Esophagus squamous epithelium (tissue), 5 donors: Measurements from ENCODE around the gene TSKU. TPM values are rescaled to one million over a fixed set of nuclear protein-coding genes. Genes with fewer than 3 reads are reported as not detected.

ENCODE experiments used
- DNase-seq: peaks from one replicate; lab custom pipeline; 2025; lab: John Stamatoyannopoulos, UW
- H3K27ac ChIP-seq, 4 donors: fragments of 200-600 bp; sonication (generic); one replicate each; pipeline ENCODE4 v1.5.1; 2016 to 2019; ENCODE audit warnings: mild to moderate bottlenecking in 1 of 4
- H3K27me3 ChIP-seq, 4 donors: fragments of 200-600 bp; sonication (generic); 1 replicate in 3 of 4; 2 replicates in 1 of 4; pipeline versions ENCODE4 v1.5.1 to v1.6.0; 2017 to 2021; ENCODE audit warnings: antibody characterized with exemption in 1 of 4
- H3K36me3 ChIP-seq, 3 donors: fragments of 200-600 bp; sonication (generic); one replicate each; pipeline ENCODE4 v1.5.1; 2016 to 2019
- H3K4me1 ChIP-seq, 3 donors: fragments of 200-600 bp; sonication (generic); one replicate each; pipeline ENCODE4 v1.5.1; 2017 to 2019
- H3K4me3 ChIP-seq, 4 donors: fragments of 200-600 bp; sonication (generic); 1 replicate in 3 of 4; 2 replicates in 1 of 4; pipeline ENCODE4 v1.5.1; 2016 to 2019; ENCODE audit warnings: mild to moderate bottlenecking in 2 of 4, moderate library complexity in 1 of 4
- H3K9me3 ChIP-seq, 3 donors: fragments of 200-600 bp; sonication (generic); one replicate each; pipeline ENCODE4 v1.5.1; 2016 to 2019
- POLR2A ChIP-seq, 4 donors: fragments of 450-650 bp; IDR thresholded peaks; one replicate each; pipeline ENCODE4 v1.6.1; 2017; ENCODE audit warnings: antibody characterized with exemption in 4 of 4, mild to moderate bottlenecking in 4 of 4, moderate library complexity in 3 of 4
- WGBS, 2 donors: methylation state at CpG; one replicate each; pipeline ENCODE4 v1.1.5; 2018; 5-methylcytosine and 5-hydroxymethylcytosine counted together
- intact Hi-C: fragments of 100-400 bp; cut with DNase I; formaldehyde crosslinking; loops from one replicate; pipeline ENCODE4 v1.15.0; 2022
- total RNA-seq, 4 donors: library from RNA; depleted of rRNA; stranded (reverse); fragments of >200 nt; gene quantifications; one replicate each; pipeline ENCODE4 v1.1.0, GENCODE V29; 2016
- TF ChIP-seq, protein P1 (sequence below), 6 experiments: fragments of 450-650 bp in 4 of 6; fragments of 200-600 bp in 2 of 6; sonication (generic) in 2 of 6; IDR thresholded peaks; one replicate each; pipeline ENCODE4 v1.5.1; 2016 to 2019; ENCODE audit warnings: antibody characterized with exemption in 6 of 6, mild to moderate bottlenecking in 4 of 6, moderate library complexity in 4 of 6
- donor health status: DM: yes; HTN: yes; CAD: no.

Gene TSKU
- total RNA-seq, 4 donors from 2014 or later, result 51.4 to 95.9 (median 88.4) TPM

DNA sequence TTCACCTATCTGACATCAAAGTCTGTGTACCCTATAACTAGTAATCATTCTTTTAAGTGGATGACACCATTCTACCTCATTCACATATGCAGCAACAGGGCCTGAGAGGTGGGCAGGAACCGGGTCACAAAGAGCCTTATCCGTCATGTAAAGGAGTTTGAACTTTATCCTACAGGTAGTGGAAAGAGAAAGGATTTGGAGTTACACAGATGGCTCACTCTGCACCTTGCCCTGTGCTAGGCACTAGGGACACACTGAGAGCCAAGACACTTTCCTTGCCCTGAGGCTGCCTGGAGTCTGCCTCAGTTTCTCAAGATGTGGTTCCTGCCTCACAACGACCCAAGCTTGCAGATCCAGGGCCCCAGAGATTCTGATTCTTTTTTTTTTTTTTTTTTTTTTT, 63.3 kb downstream of the TSKU start:
- Histone ChIP-seq H3K4me3 (no peak overlapping the region), H3K9me3 (no peaks in the 10 kb centered on the region), H3K4me1 (peaks cover 0 to 17% (median 4%) of the 10 kb centered on the region in 3 donors), H3K27ac (no peak overlapping the region), H3K27me3 (peaks cover 0 to 4% (median 0%) of the 10 kb centered on the region in 4 donors), H3K36me3 (no peaks in the 10 kb centered on the region)
- DNase-seq, result no peak
- WGBS, 2 donors, result 87 to 100% methylated on average over 2 to 3 of the region's 3 CpGs
- intact Hi-C loops, result no loop called here
- no peak for TF ChIP-seq POLR2A (IDR thresholded peaks at IDR 0.05)
- TF ChIP-seq, protein P1, sequence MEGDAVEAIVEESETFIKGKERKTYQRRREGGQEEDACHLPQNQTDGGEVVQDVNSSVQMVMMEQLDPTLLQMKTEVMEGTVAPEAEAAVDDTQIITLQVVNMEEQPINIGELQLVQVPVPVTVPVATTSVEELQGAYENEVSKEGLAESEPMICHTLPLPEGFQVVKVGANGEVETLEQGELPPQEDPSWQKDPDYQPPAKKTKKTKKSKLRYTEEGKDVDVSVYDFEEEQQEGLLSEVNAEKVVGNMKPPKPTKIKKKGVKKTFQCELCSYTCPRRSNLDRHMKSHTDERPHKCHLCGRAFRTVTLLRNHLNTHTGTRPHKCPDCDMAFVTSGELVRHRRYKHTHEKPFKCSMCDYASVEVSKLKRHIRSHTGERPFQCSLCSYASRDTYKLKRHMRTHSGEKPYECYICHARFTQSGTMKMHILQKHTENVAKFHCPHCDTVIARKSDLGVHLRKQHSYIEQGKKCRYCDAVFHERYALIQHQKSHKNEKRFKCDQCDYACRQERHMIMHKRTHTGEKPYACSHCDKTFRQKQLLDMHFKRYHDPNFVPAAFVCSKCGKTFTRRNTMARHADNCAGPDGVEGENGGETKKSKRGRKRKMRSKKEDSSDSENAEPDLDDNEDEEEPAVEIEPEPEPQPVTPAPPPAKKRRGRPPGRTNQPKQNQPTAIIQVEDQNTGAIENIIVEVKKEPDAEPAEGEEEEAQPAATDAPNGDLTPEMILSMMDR (IDR thresholded peaks at IDR 0.05), result no peak

Other genes starting within 250 kb of the TSKU start
- gene LRRC32, start 112.6 kb upstream of the TSKU start, total RNA-seq, result 10 to 100 TPM in 2 of 4 donors, 1 to 10 TPM in 2; 3.0 to 23.4 (median 8.5) TPM
- 10 to 100 TPM in 3 of 4 donors, 1 to 10 TPM in 1; 9.9 to 34.2 (median 23.3) TPM for gene ACER3, start 77.6 kb downstream of the TSKU start, total RNA-seq